Panc1 (cell line): ENCODE measurements around the gene SSNA1. TPM values are rescaled to one million over a fixed set of nuclear protein-coding genes. Genes with fewer than 3 reads are reported as not detected.

Source experiments
- ATAC-seq: fragments of 200-7000 bp; cut with Tn5 transposase; 2 replicates; pipeline ENCODE4 v1.9.1; 2020; ENCODE audit warnings: mild to moderate bottlenecking, moderate library complexity
- BruUV-seq: library from RNA; stranded (reverse); fragments of 400-500 nt; replicated peaks from 2 replicates; lab custom pipeline; 2021; lab: Mats Ljungman, UMichigan
- CTCF ChIA-PET: fragments of 300-600 bp; sonication (Branson Sonifier 250); formaldehyde crosslinking; loops from one replicate; lab custom pipeline; 2022; ENCODE audit warnings: antibody characterized with exemption; lab: Charles Lee
- POLR2A ChIA-PET: fragments of 300-600 bp; sonication (Branson Sonifier 250); formaldehyde crosslinking; loops from one replicate; lab custom pipeline; 2022; ENCODE audit warnings: antibody characterized with exemption; lab: Charles Lee
- DNase-seq: peaks from one replicate; pipeline ENCODE4 v3.0.0-alpha.2; 2010; ENCODE audit warnings: low read depth, low spot score
- H3K27ac ChIP-seq: 2 replicates; pipeline ENCODE4 v1.5.1; 2011; ENCODE audit warnings: mild to moderate bottlenecking, low read length, inconsistent platforms
- H3K27me3 ChIP-seq: fragments of 200-500 bp; sonication (Bioruptor generic); 2 replicates; pipeline ENCODE4 v1.6.0; 2014; ENCODE audit warnings: low read length, inconsistent platforms; ENCODE audit not compliant: control insufficient read depth, insufficient read depth
- H3K36me3 ChIP-seq: fragments of 200-500 bp; sonication (Bioruptor generic); 2 replicates; pipeline ENCODE4 v1.5.1; 2014; ENCODE audit warnings: inconsistent platforms, mild to moderate bottlenecking, low read length, moderate library complexity; ENCODE audit not compliant: control insufficient read depth, insufficient read depth
- H3K4me1 ChIP-seq: 2 replicates; pipeline ENCODE4 v1.5.1; 2011; ENCODE audit warnings: inconsistent platforms, mild to moderate bottlenecking, low read length, moderate library complexity; ENCODE audit not compliant: control insufficient read depth, insufficient read depth
- H3K4me3 ChIP-seq, 2 experiments: 2 replicates each; pipeline ENCODE4 v1.5.1; 2011 to 2012; ENCODE audit warnings: low read depth in 2 of 2, low read length in 2 of 2, mild to moderate bottlenecking in 2 of 2, inconsistent platforms in 1 of 2, moderate library complexity in 1 of 2
- H3K9me3 ChIP-seq: fragments of 200-500 bp; sonication (Bioruptor generic); 2 replicates; pipeline ENCODE4 v1.5.1; 2014; ENCODE audit warnings: low read depth, mild to moderate bottlenecking, inconsistent platforms, low read length, moderate library complexity; ENCODE audit not compliant: control insufficient read depth, insufficient read depth
- POLR2AphosphoS5 ChIP-seq: IDR thresholded peaks from 2 replicates; pipeline ENCODE4 v1.6.1; 2012; ENCODE audit warnings: mild to moderate bottlenecking, low read depth, low read length, moderate library complexity
- SIN3A ChIP-seq: IDR thresholded peaks from 2 replicates; pipeline ENCODE4 v1.6.1; 2012; ENCODE audit warnings: low read depth, mild to moderate bottlenecking, low read length, moderate library complexity, borderline replicate concordance; ENCODE audit not compliant: insufficient read depth
- TCF7L2 ChIP-seq: IDR thresholded peaks from 2 replicates; pipeline ENCODE4 v1.6.1; 2011; ENCODE audit warnings: mild to moderate bottlenecking, low read depth, low read length, inconsistent platforms
- in situ Hi-C: cut with HindIII; loops from 2 replicates; pipeline ENCODE4 v1.10.0; 2016; ENCODE audit warnings: low sequenced_read_pairs, low pct_unique_long_range_greater_than_20kb
- intact Hi-C: fragments of 100-400 bp; cut with micrococcal nuclease; formaldehyde crosslinking; loops from one replicate; pipeline ENCODE4 v1.10.0; 2022; ENCODE audit not compliant: unreplicated experiment
- total RNA-seq: library from RNA; stranded (reverse); gene quantifications from one replicate; pipeline ENCODE4 v1.2.1, GENCODE V29; 2021; ENCODE audit not compliant: unreplicated experiment
- TF ChIP-seq, protein P1 (sequence below): fragments of 450-650 bp; IDR thresholded peaks from 2 replicates; pipeline ENCODE4 v1.5.1; 2017; ENCODE audit warnings: mild to moderate bottlenecking
- TF ChIP-seq, protein P2 (sequence below), 2 experiments: IDR thresholded peaks; 2 replicates each; pipeline ENCODE4 v1.6.1; 2011 to 2012; ENCODE audit warnings: low read depth in 2 of 2, control low read depth in 1 of 2, low read length in 1 of 2, mild to moderate bottlenecking in 1 of 2, moderate library complexity in 1 of 2; ENCODE audit not compliant: insufficient read depth in 1 of 2

Gene SSNA1
- total RNA-seq, 1 experiment from 2014 or later = 86.9 TPM

DNA sequence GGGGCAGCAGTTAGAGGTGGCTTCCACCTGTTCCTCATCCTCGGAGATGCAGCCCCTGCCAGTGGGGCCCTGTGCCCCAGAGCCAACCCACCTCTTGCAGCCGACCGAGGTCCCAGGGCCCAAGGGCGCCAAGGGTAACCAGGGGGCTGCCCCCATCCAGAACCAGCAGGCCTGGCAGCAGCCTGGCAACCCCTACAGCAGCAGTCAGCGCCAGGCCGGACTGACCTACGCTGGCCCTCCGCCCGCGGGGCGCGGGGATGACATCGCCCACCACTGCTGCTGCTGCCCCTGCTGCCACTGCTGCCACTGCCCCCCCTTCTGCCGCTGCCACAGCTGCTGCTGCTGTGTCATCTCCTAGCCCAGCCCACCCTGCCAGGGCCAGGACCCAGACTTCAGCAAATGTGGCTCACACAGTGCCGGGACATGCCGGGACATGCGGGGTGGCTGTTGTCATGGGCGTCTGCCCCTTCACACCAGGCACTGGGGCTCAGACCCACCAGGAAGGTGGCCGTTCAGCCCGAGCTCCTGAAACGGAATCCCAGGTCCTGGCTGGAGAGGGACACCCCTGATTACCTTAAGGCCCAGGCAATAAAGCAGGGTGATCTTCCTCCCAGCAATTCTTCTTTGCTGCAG, 37.3 kb downstream of the SSNA1 start:
- H3K27ac ChIP-seq = no peak overlapping the region
- ChIA-PET POLR2A (no interaction called here), CTCF (interaction anchor here (0.6 to 1.4 kb wide), 2 partner anchors 11 to 357 kb away, joined by 3 to 6 read pairs; no protein-coding TSS in a partner anchor)
- H3K9me3 ChIP-seq = no peaks in the 10 kb centered on the region
- DNase-seq (no peak), ATAC-seq (no peak)
- in situ Hi-C loops = no loop called here
- peaks cover 7% of the 10 kb centered on the region for H3K4me1 ChIP-seq
- H3K4me3 ChIP-seq = no peak overlapping the region
- peaks cover 2% of the 10 kb centered on the region; the same call in 1 of the 2 replicates for H3K36me3 ChIP-seq
- H3K27me3 ChIP-seq = no peaks in the 10 kb centered on the region
- TF ChIP-seq, protein P1, sequence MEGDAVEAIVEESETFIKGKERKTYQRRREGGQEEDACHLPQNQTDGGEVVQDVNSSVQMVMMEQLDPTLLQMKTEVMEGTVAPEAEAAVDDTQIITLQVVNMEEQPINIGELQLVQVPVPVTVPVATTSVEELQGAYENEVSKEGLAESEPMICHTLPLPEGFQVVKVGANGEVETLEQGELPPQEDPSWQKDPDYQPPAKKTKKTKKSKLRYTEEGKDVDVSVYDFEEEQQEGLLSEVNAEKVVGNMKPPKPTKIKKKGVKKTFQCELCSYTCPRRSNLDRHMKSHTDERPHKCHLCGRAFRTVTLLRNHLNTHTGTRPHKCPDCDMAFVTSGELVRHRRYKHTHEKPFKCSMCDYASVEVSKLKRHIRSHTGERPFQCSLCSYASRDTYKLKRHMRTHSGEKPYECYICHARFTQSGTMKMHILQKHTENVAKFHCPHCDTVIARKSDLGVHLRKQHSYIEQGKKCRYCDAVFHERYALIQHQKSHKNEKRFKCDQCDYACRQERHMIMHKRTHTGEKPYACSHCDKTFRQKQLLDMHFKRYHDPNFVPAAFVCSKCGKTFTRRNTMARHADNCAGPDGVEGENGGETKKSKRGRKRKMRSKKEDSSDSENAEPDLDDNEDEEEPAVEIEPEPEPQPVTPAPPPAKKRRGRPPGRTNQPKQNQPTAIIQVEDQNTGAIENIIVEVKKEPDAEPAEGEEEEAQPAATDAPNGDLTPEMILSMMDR = no peak
- TF ChIP-seq SIN3A (no peak), POLR2AphosphoS5 (no peak), TCF7L2 (no peak)
- TF ChIP-seq, protein P2, sequence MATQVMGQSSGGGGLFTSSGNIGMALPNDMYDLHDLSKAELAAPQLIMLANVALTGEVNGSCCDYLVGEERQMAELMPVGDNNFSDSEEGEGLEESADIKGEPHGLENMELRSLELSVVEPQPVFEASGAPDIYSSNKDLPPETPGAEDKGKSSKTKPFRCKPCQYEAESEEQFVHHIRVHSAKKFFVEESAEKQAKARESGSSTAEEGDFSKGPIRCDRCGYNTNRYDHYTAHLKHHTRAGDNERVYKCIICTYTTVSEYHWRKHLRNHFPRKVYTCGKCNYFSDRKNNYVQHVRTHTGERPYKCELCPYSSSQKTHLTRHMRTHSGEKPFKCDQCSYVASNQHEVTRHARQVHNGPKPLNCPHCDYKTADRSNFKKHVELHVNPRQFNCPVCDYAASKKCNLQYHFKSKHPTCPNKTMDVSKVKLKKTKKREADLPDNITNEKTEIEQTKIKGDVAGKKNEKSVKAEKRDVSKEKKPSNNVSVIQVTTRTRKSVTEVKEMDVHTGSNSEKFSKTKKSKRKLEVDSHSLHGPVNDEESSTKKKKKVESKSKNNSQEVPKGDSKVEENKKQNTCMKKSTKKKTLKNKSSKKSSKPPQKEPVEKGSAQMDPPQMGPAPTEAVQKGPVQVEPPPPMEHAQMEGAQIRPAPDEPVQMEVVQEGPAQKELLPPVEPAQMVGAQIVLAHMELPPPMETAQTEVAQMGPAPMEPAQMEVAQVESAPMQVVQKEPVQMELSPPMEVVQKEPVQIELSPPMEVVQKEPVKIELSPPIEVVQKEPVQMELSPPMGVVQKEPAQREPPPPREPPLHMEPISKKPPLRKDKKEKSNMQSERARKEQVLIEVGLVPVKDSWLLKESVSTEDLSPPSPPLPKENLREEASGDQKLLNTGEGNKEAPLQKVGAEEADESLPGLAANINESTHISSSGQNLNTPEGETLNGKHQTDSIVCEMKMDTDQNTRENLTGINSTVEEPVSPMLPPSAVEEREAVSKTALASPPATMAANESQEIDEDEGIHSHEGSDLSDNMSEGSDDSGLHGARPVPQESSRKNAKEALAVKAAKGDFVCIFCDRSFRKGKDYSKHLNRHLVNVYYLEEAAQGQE (IDR thresholded peaks at IDR 0.05; ENCODE audit: insufficient read depth in 1 of 2, low read depth in 2 of 2, low read length in 1 of 2) = no peak
- no TSS peak for BruUV-seq
- intact Hi-C loops = loop anchor here (5.0 kb wide), 1 partner anchor 109 kb away; no protein-coding TSS in a partner anchor

DNA sequence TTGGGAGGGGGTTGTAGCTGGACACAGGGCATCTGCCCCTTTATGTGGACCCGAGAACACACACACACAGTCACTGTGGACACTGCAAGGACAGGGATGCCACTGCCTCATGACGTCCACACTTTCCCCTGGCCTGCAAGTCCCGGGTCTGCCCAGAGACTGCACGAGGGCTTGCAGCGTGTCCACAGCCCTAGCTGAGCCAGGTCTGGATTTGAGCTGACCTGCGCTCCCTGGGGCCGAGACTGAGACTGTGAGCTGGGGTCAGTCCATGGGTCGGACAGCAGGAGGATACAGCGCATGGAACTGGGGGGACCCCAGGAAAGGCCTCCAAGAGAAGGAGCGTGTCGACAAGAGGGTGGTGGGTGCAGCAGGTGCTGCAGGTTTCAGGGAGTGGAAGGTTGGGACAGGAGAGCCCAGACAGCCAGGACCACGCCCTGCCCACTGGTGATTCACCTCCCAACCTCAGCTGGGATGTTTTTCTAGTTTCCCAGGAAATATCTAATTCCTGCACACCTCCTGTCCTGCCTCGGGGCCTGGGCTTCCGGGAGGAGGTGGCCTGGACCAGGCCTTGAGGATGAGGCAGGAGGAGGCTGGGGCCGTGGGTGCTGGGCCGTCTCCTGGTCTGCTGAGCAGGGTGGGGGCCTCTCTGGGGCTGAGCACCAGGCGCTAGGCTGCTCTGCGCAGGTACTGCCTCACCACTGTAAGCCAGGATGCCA, 38.0 kb downstream of the SSNA1 start:
- Histone ChIP-seq H3K36me3 (peaks cover 2% of the 10 kb centered on the region; the same call in 1 of the 2 replicates), H3K27ac (no peak overlapping the region), H3K4me1 (peaks cover 7% of the 10 kb centered on the region), H3K9me3 (no peaks in the 10 kb centered on the region), H3K4me3 (no peak overlapping the region), H3K27me3 (no peaks in the 10 kb centered on the region)
- ATAC-seq (no peak), DNase-seq (no peak)
- intact Hi-C loops = loop anchor here (5.0 kb wide), 1 partner anchor 109 kb away; no protein-coding TSS in a partner anchor
- ChIA-PET POLR2A (no interaction called here), CTCF (interaction anchor here (0.6 to 1.6 kb wide), 4 partner anchors 10 to 357 kb away, joined by 3 to 6 read pairs (median 4); no protein-coding TSS in a partner anchor)
- in situ Hi-C loops = no loop called here
- TF ChIP-seq SIN3A (no peak), POLR2AphosphoS5 (no peak), TCF7L2 (no peak)
- TF ChIP-seq, protein P2 (IDR thresholded peaks at IDR 0.05; ENCODE audit: insufficient read depth in 1 of 2, low read depth in 2 of 2, low read length in 1 of 2) = no peak
- TF ChIP-seq, protein P1 = no peak
- no TSS peak for BruUV-seq
